Ishikawa (cell line): ENCODE results near the gene DEFB114.

ENCODE experiments used
- CEBPB ChIP-seq: IDR thresholded peaks from 2 replicates; pipeline ENCODE4 v1.6.1; 2012
- CREB1 ChIP-seq: IDR thresholded peaks from 2 replicates; pipeline ENCODE4 v1.6.1; 2012; ENCODE audit warnings: low read depth
- EGR1 ChIP-seq: IDR thresholded peaks from 2 replicates; pipeline ENCODE4 v1.6.1; 2012
- EP300 ChIP-seq: IDR thresholded peaks from 2 replicates; pipeline ENCODE4 v1.6.1; 2012; ENCODE audit warnings: borderline replicate concordance
- FOXM1 ChIP-seq: IDR thresholded peaks from 2 replicates; pipeline ENCODE4 v1.6.1; 2012; ENCODE audit warnings: low read depth, borderline replicate concordance
- NFIC ChIP-seq: IDR thresholded peaks from 2 replicates; pipeline ENCODE4 v1.6.1; 2012
- RAD21 ChIP-seq: IDR thresholded peaks from 2 replicates; pipeline ENCODE4 v1.6.1; 2012; ENCODE audit warnings: low read depth
- TAF1 ChIP-seq: IDR thresholded peaks from 2 replicates; pipeline ENCODE4 v1.6.1; 2012; ENCODE audit warnings: low read depth, mild to moderate bottlenecking
- TCF12 ChIP-seq: IDR thresholded peaks from 2 replicates; pipeline ENCODE4 v1.6.1; 2012; ENCODE audit warnings: low read depth
- TEAD4 ChIP-seq: IDR thresholded peaks from 2 replicates; pipeline ENCODE4 v1.6.1; 2012
- YY1 ChIP-seq: IDR thresholded peaks from 2 replicates; pipeline ENCODE4 v1.6.1; 2012; ENCODE audit warnings: low read depth
- ZBTB7A ChIP-seq: IDR thresholded peaks from 2 replicates; pipeline ENCODE4 v1.6.1; 2012; ENCODE audit warnings: low read depth
- TF ChIP-seq, protein P1 (sequence below): IDR thresholded peaks from 2 replicates; pipeline ENCODE4 v1.6.1; 2012; ENCODE audit warnings: low read depth, mild to moderate bottlenecking
- TF ChIP-seq, protein P2 (sequence below): IDR thresholded peaks from 2 replicates; pipeline ENCODE4 v1.6.1; 2012
- TF ChIP-seq, protein P3 (sequence below): IDR thresholded peaks from 2 replicates; pipeline ENCODE4 v1.6.1; 2012

Gene DEFB114

DNA sequence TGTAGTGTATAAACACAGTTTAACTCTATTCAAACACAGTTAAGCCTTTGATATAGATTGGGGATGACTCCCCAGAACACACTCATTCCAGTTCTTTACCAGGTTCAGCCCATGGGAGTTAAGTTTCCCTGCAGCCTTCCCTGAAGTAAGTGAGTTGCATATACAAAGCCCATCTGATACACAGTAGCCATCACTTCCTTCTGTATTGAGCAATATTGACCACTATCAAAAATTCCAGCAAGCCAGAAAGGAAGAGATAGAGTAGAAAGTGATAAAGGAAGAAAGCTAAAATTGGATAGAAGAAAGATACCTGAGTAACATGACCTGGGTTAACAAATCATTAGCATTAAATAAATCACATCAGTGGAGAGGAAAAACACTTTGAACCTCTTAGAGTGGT is 34.6 kb downstream of the DEFB114 start:
- no peak for TF ChIP-seq TAF1
- TF ChIP-seq NFIC, result no peak
- no peak for TF ChIP-seq CREB1
- TF ChIP-seq EGR1, result no peak
- TF ChIP-seq ZBTB7A, result no peak
- no peak for TF ChIP-seq YY1
- TF ChIP-seq, protein P1, sequence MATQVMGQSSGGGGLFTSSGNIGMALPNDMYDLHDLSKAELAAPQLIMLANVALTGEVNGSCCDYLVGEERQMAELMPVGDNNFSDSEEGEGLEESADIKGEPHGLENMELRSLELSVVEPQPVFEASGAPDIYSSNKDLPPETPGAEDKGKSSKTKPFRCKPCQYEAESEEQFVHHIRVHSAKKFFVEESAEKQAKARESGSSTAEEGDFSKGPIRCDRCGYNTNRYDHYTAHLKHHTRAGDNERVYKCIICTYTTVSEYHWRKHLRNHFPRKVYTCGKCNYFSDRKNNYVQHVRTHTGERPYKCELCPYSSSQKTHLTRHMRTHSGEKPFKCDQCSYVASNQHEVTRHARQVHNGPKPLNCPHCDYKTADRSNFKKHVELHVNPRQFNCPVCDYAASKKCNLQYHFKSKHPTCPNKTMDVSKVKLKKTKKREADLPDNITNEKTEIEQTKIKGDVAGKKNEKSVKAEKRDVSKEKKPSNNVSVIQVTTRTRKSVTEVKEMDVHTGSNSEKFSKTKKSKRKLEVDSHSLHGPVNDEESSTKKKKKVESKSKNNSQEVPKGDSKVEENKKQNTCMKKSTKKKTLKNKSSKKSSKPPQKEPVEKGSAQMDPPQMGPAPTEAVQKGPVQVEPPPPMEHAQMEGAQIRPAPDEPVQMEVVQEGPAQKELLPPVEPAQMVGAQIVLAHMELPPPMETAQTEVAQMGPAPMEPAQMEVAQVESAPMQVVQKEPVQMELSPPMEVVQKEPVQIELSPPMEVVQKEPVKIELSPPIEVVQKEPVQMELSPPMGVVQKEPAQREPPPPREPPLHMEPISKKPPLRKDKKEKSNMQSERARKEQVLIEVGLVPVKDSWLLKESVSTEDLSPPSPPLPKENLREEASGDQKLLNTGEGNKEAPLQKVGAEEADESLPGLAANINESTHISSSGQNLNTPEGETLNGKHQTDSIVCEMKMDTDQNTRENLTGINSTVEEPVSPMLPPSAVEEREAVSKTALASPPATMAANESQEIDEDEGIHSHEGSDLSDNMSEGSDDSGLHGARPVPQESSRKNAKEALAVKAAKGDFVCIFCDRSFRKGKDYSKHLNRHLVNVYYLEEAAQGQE, result no peak
- TF ChIP-seq TEAD4, result no peak
- TF ChIP-seq RAD21, result no peak
- no peak for TF ChIP-seq FOXM1
- no peak for TF ChIP-seq EP300
- TF ChIP-seq, protein P2, sequence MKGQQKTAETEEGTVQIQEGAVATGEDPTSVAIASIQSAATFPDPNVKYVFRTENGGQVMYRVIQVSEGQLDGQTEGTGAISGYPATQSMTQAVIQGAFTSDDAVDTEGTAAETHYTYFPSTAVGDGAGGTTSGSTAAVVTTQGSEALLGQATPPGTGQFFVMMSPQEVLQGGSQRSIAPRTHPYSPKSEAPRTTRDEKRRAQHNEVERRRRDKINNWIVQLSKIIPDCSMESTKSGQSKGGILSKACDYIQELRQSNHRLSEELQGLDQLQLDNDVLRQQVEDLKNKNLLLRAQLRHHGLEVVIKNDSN, result no peak
- no peak for TF ChIP-seq CEBPB
- TF ChIP-seq, protein P3, sequence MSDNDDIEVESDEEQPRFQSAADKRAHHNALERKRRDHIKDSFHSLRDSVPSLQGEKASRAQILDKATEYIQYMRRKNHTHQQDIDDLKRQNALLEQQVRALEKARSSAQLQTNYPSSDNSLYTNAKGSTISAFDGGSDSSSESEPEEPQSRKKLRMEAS, result no peak
- TF ChIP-seq TCF12, result no peak

DNA sequence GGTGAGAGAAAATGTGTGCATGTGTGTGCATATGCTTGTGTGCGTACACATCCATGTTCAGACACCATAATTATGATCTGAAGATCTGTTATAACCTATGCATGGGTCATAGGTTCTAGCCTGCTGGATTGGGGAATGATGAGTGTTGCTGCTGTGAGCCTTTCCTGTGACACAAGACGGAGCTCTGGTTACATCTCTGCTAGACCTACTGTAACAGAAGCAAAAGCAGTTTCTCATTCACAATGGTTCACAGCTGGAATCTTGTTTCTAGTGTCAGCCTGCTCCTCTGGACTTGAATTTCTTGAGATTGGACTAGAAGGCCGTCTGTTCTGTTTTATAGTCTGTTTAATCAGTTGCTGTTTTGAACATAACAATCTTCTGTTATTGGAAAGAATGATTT is 40.1 kb downstream of the DEFB114 start:
- no peak for TF ChIP-seq TCF12
- TF ChIP-seq, protein P2, result no peak
- TF ChIP-seq CREB1, result no peak

DNA sequence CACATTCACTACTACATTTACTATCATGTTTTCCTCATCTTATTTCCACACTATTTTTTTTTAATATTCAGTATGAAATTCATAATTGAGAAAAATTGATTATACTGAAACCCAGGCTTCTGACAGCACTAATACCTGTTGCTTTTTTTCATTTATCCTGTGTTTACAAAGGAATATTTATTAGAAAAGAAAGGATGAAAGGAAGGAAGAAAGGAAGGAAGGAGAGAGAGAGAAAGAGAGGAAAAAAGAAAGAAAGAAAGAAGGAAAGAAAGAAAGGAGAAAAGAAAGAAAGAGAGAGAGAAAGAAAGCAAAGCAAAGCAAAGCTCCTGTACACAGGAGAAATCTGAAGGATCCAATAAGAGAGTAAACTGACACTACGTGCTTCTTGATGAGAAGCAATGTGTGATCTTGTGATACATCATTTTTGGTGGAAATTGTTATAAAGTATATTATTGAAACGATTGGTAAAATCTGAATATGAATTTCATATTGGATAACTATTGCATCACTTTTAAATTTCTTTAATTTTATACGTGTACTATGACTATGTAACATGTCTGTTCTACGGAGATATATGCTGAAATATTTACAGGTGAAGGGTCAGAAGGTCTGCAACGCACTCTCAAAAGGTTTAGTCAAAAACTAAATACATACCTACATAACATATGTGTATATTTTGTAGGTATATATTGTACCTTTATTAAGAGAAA is 43.9 kb downstream of the DEFB114 start:
- TF ChIP-seq, protein P3, result no peak
- TF ChIP-seq ZBTB7A (no peak), FOXM1 (no peak)

DNA sequence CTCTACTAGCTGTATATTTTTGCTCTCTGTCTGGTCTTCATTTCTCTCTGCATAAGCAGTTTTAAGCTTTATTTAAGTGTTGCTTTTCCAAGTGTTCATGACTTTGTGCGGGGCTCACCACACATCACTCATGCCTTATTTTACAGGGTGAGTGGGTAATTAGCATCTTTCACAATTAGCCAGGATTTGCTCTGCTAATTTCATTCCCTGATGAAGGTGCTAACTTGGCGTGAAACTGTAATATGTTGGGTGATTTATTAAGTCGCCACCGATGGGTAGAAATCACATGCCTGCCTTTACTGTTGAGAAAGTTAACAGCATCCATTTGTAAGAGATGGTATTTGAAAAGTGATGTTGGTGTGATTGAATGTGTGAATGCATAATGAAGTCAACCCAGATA is 44.7 kb downstream of the DEFB114 start:
- TF ChIP-seq CREB1 (no peak), YY1 (no peak), EP300 (no peak), TCF12 (no peak), EGR1 (no peak), NFIC (no peak), ZBTB7A (no peak), TAF1 (no peak), TEAD4 (no peak), CEBPB (no peak), FOXM1 (no peak), RAD21 (no peak)
- TF ChIP-seq, protein P1, result no peak
- TF ChIP-seq, protein P2, result no peak
- TF ChIP-seq, protein P3, result no peak

DNA sequence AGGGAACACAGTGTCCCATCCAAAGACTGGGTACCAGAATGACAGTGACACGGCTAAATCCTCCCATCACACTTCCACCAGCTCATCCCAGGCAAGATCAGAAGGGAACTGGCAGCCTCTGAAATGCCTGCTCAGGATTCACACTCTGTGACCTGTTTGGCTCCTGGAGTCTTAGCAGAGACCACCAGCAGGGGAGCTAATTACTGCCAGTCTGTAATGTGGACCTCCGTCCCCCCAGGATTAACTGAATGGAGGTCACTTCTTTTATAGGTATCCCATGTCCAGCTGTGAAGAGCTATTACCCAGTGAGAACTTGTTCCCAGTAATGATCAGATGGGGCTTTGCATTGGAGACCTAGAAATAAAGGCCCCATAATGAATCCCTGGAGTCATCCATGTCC is 45.2 kb downstream of the DEFB114 start:
- TF ChIP-seq NFIC (no peak), TCF12 (no peak), CREB1 (no peak), ZBTB7A (no peak), EP300 (no peak), EGR1 (no peak), CEBPB (no peak), TEAD4 (no peak)
